Caco-2 (cell line): Measurements from ENCODE around the gene PPP1R26. TPM values are rescaled to one million over a fixed set of nuclear protein-coding genes. Genes with fewer than 3 reads are reported as not detected.

Source experiments
- BruUV-seq: library from RNA; stranded (reverse); fragments of 400-500 nt; replicated peaks from 2 replicates; lab custom pipeline; 2021; lab: Mats Ljungman, UMichigan
- CTCF ChIA-PET: fragments of 300-600 bp; sonication (Branson Sonifier 250); formaldehyde crosslinking; loops from one replicate; lab custom pipeline; 2022; ENCODE audit warnings: antibody characterized with exemption; lab: Charles Lee
- POLR2A ChIA-PET: fragments of 300-600 bp; sonication (Branson Sonifier 250); formaldehyde crosslinking; loops from one replicate; lab custom pipeline; 2022; ENCODE audit warnings: antibody characterized with exemption; lab: Charles Lee
- DNase-seq, 2 experiments: peaks; one replicate each; pipeline versions ENCODE4 v3.0.0 to v3.0.0-alpha.2; 2020 to 2022
- H3K27me3 ChIP-seq: replicated peaks from 2 replicates; pipeline ENCODE4 v1.6.0; 2011; ENCODE audit warnings: low read length; ENCODE audit not compliant: control insufficient read depth, insufficient read depth
- H3K36me3 ChIP-seq: 2 replicates; pipeline ENCODE4 v1.5.1; 2011; ENCODE audit warnings: low read length; ENCODE audit not compliant: control insufficient read depth, insufficient read depth
- H3K4me1 ChIP-seq: fragments of 250-450 bp; sonication (Bioruptor Pico); 2 replicates; pipeline ENCODE4 v1.5.1; 2020; ENCODE audit warnings: mild to moderate bottlenecking
- H3K4me3 ChIP-seq: 2 replicates; pipeline ENCODE4 v1.5.1; 2011; ENCODE audit warnings: low read depth, mild to moderate bottlenecking, control low read depth, low read length
- H3K9me3 ChIP-seq: fragments of 250-450 bp; sonication (Bioruptor Pico); 2 replicates; pipeline ENCODE4 v1.5.1; 2020; ENCODE audit warnings: mild to moderate bottlenecking, moderate library complexity
- H3K27ac Mint-ChIP-seq: one replicate; pipeline ENCODE4 v1.8.0; 2022; ENCODE audit warnings: mixed read lengths; ENCODE audit not compliant: unreplicated experiment
- H3K27me3 Mint-ChIP-seq: one replicate; pipeline ENCODE4 v1.8.0; 2022; ENCODE audit warnings: mixed read lengths; ENCODE audit not compliant: insufficient read depth, unreplicated experiment
- H3K36me3 Mint-ChIP-seq: one replicate; pipeline ENCODE4 v1.8.0; 2022; ENCODE audit warnings: mild to moderate bottlenecking, mixed read lengths; ENCODE audit not compliant: insufficient read depth, unreplicated experiment
- H3K4me1 Mint-ChIP-seq: one replicate; pipeline ENCODE4 v1.8.0; 2022; ENCODE audit warnings: low read depth, mixed read lengths; ENCODE audit not compliant: unreplicated experiment
- H3K4me3 Mint-ChIP-seq: one replicate; pipeline ENCODE4 v1.8.0; 2022; ENCODE audit warnings: mild to moderate bottlenecking, moderate library complexity, mixed read lengths; ENCODE audit not compliant: unreplicated experiment
- H3K9me3 Mint-ChIP-seq: one replicate; pipeline ENCODE4 v1.8.0; 2022; ENCODE audit warnings: mixed read lengths; ENCODE audit not compliant: unreplicated experiment
- CTCF ChIP-seq, 2 experiments: fragments of 200-600 bp in 1 of 2; IDR thresholded peaks; 1 replicate in 1 of 2; 2 replicates in 1 of 2; pipeline versions ENCODE4 v1.5.1 to v1.8.0; 2011 to 2022; ENCODE audit warnings: antibody characterized with exemption in 1 of 2, control low read depth in 1 of 2, inconsistent platforms in 1 of 2, low read depth in 1 of 2, low read length in 1 of 2, mild to moderate bottlenecking in 1 of 2, moderate library complexity in 1 of 2; ENCODE audit not compliant: insufficient read depth in 1 of 2, severe bottlenecking in 1 of 2, unreplicated experiment in 1 of 2
- intact Hi-C: fragments of 100-400 bp; cut with micrococcal nuclease; formaldehyde crosslinking; loops from one replicate; pipeline ENCODE4 v1.10.0; 2022; ENCODE audit not compliant: unreplicated experiment
- total RNA-seq: library from RNA; stranded (reverse); gene quantifications from 2 replicates; pipeline ENCODE4 v1.2.3, GENCODE V29; 2022

PPP1R26 gene
- total RNA-seq, 1 experiment from 2014 or later = 24.3 TPM

GRCh38 chr9:135536216-135536615 lies 56.6 kb downstream of the PPP1R26 start:
- DNase-seq = no peak
- no peaks in the 10 kb centered on the region for H3K36me3 Mint-ChIP-seq
- POLR2A ChIA-PET = no interaction called here
- no peak overlapping the region for H3K4me3 Mint-ChIP-seq
- peaks cover 7% of the 10 kb centered on the region for H3K4me1 Mint-ChIP-seq
- H3K27ac Mint-ChIP-seq = no peak overlapping the region
- H3K9me3 ChIP-seq = no peaks in the 10 kb centered on the region
- no peak for TF ChIP-seq CTCF (IDR thresholded peaks at IDR 0.05; ENCODE audit: insufficient read depth in 1 of 2, low read depth in 1 of 2, low read length in 1 of 2, severe bottlenecking in 1 of 2, unreplicated experiment in 1 of 2)
- intact Hi-C loops = no loop called here
- H3K27me3 Mint-ChIP-seq = peaks cover 33% of the 10 kb centered on the region
- H3K36me3 ChIP-seq = no peaks in the 10 kb centered on the region
- CTCF ChIA-PET = no interaction called here
- H3K4me3 ChIP-seq = no peak overlapping the region
- no peaks in the 10 kb centered on the region for H3K4me1 ChIP-seq
- BruUV-seq = no TSS peak
- no peaks in the 10 kb centered on the region for H3K27me3 ChIP-seq
- no peaks in the 10 kb centered on the region for H3K9me3 Mint-ChIP-seq

Other genes starting within 250 kb of the PPP1R26 start
- 65.5 and 66.9 TPM in 2 replicates for gene MRPS2, start 20.9 kb downstream of the PPP1R26 start, total RNA-seq
- not detected in 2 replicates for gene LCN1, start 41.7 kb downstream of the PPP1R26 start, total RNA-seq
- gene OBP2A, start 66.3 kb downstream of the PPP1R26 start, total RNA-seq = not detected in 2 replicates
- gene PAEP, start 82.0 kb downstream of the PPP1R26 start, total RNA-seq = not detected in 2 replicates
- gene GLT6D1, start 159.8 kb downstream of the PPP1R26 start, total RNA-seq = not detected in 2 replicates
- gene LCN9, start 183.5 kb downstream of the PPP1R26 start, total RNA-seq = not detected in 2 replicates
- 42.6 and 44.9 TPM in 2 replicates for gene SOHLH1, start 219.7 kb downstream of the PPP1R26 start, total RNA-seq
- 0.09 and 0.14 TPM in 2 replicates for gene KCNT1, start 222.4 kb downstream of the PPP1R26 start, total RNA-seq